ENCODE data around the gene TSC22D2.

The TSC22D2 gene

DNA sequence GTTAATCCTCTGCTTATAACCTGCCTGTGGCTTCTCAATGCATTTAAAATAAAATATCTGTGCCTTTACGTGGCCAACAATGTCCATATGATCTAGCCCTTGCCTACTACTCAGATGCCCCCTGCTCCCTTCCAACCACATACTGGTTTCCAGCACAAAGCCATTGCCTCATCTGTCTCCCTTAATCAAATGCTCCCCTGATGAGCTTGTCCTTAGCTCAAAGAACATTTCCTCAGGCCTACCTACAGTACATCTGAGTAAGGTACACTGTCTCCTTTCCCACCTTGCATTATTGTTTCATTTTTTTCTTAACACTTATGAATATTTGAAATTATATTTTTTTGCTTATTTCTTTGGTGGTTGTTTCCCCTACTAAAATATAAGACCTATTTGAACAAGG is 5.9 kb upstream of the TSC22D2 start:
- H3K4me3 ChIP-seq (ENCODE audit: extremely low read depth, insufficient read depth, low read length, poor library complexity, severe bottlenecking): no peak overlapping the region
- 100% methylated on average over 1 of the region's 1 CpG for WGBS, 2 experiments (ENCODE audit: insufficient coverage in 2 of 2)
- no peaks in the 10 kb centered on the region for H3K9me3 ChIP-seq (ENCODE audit: control insufficient read depth, low read length)
- no peaks in the 10 kb centered on the region for H3K36me3 ChIP-seq (ENCODE audit: control insufficient read depth, insufficient read depth, low read length)
- no peak overlapping the region for H3K27ac ChIP-seq (ENCODE audit: low read depth, low read length, severe bottlenecking)
- H3K4me1 ChIP-seq (ENCODE audit: control insufficient read depth, insufficient read depth, low read length, poor library complexity, severe bottlenecking): peaks cover 3% of the 10 kb centered on the region

DNA sequence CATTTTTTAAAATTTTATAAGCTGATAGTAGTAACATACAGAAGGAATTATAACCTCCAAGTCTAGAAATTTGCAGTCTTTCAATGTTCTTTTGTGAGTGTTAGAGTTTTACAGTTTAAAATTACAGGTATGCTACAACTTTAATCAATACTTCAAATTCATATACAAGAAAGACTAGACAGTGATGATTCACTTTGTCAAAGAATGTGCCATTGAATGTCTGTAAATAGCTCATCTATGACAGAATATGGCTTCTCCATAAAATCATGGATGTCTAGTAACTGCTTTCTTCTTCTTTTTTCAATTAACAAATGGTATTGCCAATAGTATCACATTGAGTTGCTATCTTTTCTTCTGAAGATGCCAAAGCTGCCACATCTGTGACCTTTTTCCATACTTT is 4.1 kb upstream of the TSC22D2 start:
- Histone ChIP-seq H3K36me3 (ENCODE audit: control insufficient read depth, insufficient read depth, low read length) (no peaks in the 10 kb centered on the region), H3K27ac (ENCODE audit: low read depth, low read length, severe bottlenecking) (no peak overlapping the region), H3K4me3 (ENCODE audit: extremely low read depth, insufficient read depth, low read length, poor library complexity, severe bottlenecking) (no peak overlapping the region), H3K4me1 (ENCODE audit: control insufficient read depth, insufficient read depth, low read length, poor library complexity, severe bottlenecking) (peaks cover 3% of the 10 kb centered on the region), H3K9me3 (ENCODE audit: control insufficient read depth, low read length) (no peaks in the 10 kb centered on the region)

DNA sequence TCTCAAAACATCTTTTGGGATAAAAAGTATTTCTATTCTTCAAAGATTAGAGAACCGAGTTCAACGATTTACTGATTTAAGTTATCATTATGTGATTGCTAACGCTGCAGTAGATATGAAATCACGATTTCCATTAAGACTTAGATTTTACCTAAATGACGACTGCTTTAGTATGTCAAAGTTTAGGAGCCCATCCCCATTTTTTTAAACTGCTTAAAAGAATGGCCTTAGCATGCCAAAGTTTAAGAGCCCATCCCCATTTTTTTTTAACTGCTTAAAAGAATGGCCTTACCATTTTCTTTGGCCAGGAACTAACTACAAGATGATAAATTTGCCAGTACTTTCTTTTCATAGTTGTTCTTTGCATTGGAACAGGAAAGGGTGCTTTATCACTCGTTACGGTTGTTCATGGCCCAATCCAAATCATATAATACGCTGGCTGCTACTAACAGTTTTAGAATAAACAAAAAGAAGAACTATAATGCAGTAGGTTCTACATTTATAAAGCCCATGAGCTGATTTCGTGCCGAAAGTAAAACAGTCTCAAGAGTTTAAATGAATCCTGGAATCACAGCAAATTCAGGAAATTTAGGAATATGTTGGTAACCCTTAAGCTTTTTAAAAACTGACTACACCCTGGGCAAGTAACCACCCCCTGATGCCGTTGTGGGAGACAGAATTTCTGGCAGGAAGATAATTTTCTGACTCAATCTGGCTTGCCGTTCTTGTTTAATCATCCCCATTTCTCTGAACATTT is 869 bp upstream of the TSC22D2 start:
- Histone ChIP-seq H3K9me3 (ENCODE audit: control insufficient read depth, low read length) (no peaks in the 10 kb centered on the region), H3K36me3 (ENCODE audit: control insufficient read depth, insufficient read depth, low read length) (peaks cover 17% of the 10 kb centered on the region), H3K4me3 (ENCODE audit: extremely low read depth, insufficient read depth, low read length, poor library complexity, severe bottlenecking) (peak overlapping the region; percentile 95), H3K4me1 (ENCODE audit: control insufficient read depth, insufficient read depth, low read length, poor library complexity, severe bottlenecking) (no peaks in the 10 kb centered on the region), H3K27ac (ENCODE audit: low read depth, low read length, severe bottlenecking) (peak overlapping the region; percentile 98)
- 80 to 83% methylated on average over 4 to 8 of the region's 12 CpGs for WGBS, 2 experiments (ENCODE audit: insufficient coverage in 2 of 2)

DNA sequence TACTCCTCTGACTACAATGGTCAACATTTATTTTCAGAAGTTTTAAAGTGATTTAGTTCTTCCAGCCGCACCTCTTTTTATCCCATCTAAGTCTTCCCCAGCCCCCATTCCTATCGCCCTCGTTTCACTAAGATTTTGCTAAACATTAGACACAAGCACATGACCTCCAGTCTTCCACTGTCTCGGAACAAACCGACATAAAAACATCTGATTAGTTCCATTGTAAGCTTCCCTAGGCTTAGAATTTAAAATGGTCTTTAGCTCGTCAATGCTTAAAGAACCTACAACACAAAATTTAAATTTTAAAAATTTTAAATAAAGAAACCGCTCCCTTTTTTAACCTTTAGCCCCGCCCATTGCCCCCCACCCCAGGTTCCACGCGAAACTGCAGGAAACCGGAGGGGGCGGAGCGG is 284 bp upstream of the TSC22D2 start:
- 1 to 4% methylated on average over 9 of the region's 13 CpGs for WGBS, 2 experiments (ENCODE audit: insufficient coverage in 2 of 2)
- Histone ChIP-seq H3K36me3 (ENCODE audit: control insufficient read depth, insufficient read depth, low read length) (peaks cover 19% of the 10 kb centered on the region), H3K27ac (ENCODE audit: low read depth, low read length, severe bottlenecking) (peak overlapping the region; percentile 98), H3K4me1 (ENCODE audit: control insufficient read depth, insufficient read depth, low read length, poor library complexity, severe bottlenecking) (no peaks in the 10 kb centered on the region), H3K9me3 (ENCODE audit: control insufficient read depth, low read length) (no peaks in the 10 kb centered on the region), H3K4me3 (ENCODE audit: extremely low read depth, insufficient read depth, low read length, poor library complexity, severe bottlenecking) (peak overlapping the region; percentile 95)

DNA sequence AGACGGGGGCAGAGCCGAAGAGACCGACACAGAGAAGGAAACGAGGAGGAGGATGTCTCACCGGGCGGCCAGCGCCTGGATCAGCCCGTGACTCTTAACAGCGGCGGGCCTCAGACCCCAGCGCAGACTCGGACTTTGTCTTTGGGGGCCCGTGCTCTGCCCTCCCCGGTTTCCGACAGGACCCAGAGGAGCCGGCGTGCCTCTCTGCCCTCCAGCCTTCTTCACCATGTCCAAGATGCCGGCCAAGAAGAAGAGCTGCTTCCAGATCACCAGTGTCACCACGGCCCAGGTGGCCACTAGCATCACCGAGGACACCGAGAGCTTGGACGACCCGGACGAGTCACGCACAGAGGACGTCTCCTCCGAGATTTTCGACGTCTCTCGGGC is 1.0 kb downstream of the TSC22D2 start:
- Histone ChIP-seq H3K9me3 (ENCODE audit: control insufficient read depth, low read length) (no peaks in the 10 kb centered on the region), H3K4me3 (ENCODE audit: extremely low read depth, insufficient read depth, low read length, poor library complexity, severe bottlenecking) (peak overlapping the region; percentile 95), H3K27ac (ENCODE audit: low read depth, low read length, severe bottlenecking) (peak overlapping the region; percentile 98), H3K4me1 (ENCODE audit: control insufficient read depth, insufficient read depth, low read length, poor library complexity, severe bottlenecking) (no peaks in the 10 kb centered on the region), H3K36me3 (ENCODE audit: control insufficient read depth, insufficient read depth, low read length) (peaks cover 21% of the 10 kb centered on the region)
- WGBS, 2 experiments (ENCODE audit: insufficient coverage in 2 of 2): 0% methylated on average over 28 to 30 of the region's 30 CpGs

DNA sequence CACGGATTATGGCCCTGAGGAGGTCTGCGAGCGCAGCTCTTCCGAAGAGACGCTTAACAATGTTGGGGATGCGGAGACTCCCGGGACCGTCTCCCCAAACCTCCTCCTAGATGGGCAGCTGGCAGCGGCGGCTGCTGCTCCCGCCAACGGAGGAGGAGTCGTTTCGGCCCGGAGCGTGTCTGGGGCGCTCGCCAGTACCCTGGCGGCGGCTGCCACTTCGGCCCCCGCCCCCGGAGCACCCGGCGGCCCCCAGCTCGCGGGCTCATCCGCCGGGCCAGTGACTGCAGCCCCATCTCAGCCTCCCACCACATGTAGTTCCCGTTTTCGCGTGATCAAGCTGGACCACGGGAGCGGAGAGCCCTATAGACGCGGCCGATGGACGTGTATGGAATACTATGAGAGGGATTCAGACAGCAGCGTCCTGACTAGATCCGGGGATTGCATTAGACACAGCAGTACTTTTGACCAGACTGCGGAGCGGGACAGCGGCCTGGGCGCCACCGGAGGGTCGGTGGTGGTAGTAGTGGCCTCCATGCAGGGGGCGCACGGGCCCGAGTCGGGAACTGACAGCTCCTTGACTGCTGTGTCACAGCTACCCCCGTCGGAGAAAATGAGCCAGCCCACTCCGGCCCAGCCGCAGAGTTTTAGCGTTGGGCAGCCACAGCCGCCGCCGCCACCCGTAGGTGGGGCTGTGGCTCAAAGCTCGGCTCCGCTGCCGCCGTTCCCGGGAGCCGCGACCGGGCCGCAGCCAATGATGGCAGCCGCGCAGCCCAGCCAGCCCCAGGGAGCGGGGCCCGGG is 1.6 kb downstream of the TSC22D2 start:
- H3K27ac ChIP-seq (ENCODE audit: low read depth, low read length, severe bottlenecking): peak overlapping the region; percentile 98
- H3K4me1 ChIP-seq (ENCODE audit: control insufficient read depth, insufficient read depth, low read length, poor library complexity, severe bottlenecking): no peaks in the 10 kb centered on the region
- peaks cover 21% of the 10 kb centered on the region for H3K36me3 ChIP-seq (ENCODE audit: control insufficient read depth, insufficient read depth, low read length)
- WGBS, 2 experiments (ENCODE audit: insufficient coverage in 2 of 2): 0% methylated on average over 59 to 60 of the region's 72 CpGs
- H3K9me3 ChIP-seq (ENCODE audit: control insufficient read depth, low read length): no peaks in the 10 kb centered on the region
- H3K4me3 ChIP-seq (ENCODE audit: extremely low read depth, insufficient read depth, low read length, poor library complexity, severe bottlenecking): peak overlapping the region; percentile 95

DNA sequence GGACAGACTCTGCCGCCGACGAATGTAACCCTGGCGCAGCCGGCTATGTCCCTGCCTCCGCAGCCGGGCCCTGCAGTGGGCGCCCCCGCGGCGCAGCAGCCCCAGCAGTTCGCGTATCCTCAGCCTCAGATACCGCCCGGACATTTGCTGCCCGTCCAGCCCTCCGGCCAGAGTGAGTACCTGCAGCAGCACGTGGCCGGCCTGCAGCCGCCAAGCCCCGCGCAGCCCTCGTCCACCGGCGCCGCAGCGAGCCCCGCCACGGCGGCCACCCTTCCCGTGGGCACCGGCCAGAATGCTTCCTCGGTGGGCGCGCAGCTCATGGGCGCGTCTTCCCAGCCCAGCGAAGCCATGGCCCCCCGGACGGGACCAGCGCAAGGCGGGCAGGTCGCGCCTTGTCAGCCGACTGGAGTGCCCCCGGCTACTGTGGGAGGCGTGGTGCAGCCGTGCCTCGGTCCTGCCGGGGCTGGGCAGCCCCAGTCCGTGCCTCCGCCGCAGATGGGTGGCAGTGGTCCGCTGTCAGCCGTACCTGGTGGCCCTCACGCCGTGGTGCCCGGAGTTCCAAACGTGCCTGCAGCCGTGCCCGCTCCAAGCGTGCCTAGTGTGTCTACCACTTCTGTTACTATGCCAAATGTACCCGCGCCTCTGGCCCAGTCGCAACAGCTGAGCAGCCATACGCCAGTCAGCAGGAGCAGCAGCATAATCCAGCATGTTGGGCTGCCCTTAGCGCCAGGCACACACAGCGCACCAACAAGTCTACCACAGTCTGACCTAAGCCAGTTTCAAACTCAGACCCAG is 2.4 kb downstream of the TSC22D2 start:
- Histone ChIP-seq H3K36me3 (ENCODE audit: control insufficient read depth, insufficient read depth, low read length) (peaks cover 24% of the 10 kb centered on the region), H3K9me3 (ENCODE audit: control insufficient read depth, low read length) (no peaks in the 10 kb centered on the region), H3K4me3 (ENCODE audit: extremely low read depth, insufficient read depth, low read length, poor library complexity, severe bottlenecking) (peak overlapping the region; percentile 95), H3K4me1 (ENCODE audit: control insufficient read depth, insufficient read depth, low read length, poor library complexity, severe bottlenecking) (peaks cover under 1% of the 10 kb centered on the region), H3K27ac (ENCODE audit: low read depth, low read length, severe bottlenecking) (peak overlapping the region; percentile 48)
- WGBS, 2 experiments (ENCODE audit: insufficient coverage in 2 of 2): 0 to 1% methylated on average over 48 to 59 of the region's 68 CpGs

DNA sequence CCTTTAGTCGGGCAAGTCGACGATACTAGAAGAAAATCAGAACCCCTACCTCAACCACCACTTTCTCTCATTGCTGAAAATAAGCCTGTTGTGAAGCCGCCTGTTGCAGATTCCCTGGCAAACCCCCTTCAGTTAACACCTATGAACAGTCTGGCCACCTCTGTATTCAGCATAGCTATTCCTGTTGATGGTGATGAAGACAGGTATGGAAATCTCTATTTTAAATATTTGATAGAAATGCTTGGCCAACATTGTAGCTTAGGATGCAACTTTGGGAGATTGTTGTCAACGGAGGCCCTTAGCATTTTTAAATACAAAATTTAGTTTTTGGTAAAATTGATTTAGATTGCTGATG is 3.0 kb downstream of the TSC22D2 start:
- H3K27ac ChIP-seq (ENCODE audit: low read depth, low read length, severe bottlenecking): no peak overlapping the region
- H3K4me1 ChIP-seq (ENCODE audit: control insufficient read depth, insufficient read depth, low read length, poor library complexity, severe bottlenecking): peaks cover 3% of the 10 kb centered on the region
- H3K9me3 ChIP-seq (ENCODE audit: control insufficient read depth, low read length): no peaks in the 10 kb centered on the region
- WGBS, 2 experiments (ENCODE audit: insufficient coverage in 2 of 2): 0 to 3% methylated on average over 3 to 4 of the region's 5 CpGs
- H3K36me3 ChIP-seq (ENCODE audit: control insufficient read depth, insufficient read depth, low read length): peaks cover 29% of the 10 kb centered on the region
- peak overlapping the region; percentile 95 for H3K4me3 ChIP-seq (ENCODE audit: extremely low read depth, insufficient read depth, low read length, poor library complexity, severe bottlenecking)

DNA sequence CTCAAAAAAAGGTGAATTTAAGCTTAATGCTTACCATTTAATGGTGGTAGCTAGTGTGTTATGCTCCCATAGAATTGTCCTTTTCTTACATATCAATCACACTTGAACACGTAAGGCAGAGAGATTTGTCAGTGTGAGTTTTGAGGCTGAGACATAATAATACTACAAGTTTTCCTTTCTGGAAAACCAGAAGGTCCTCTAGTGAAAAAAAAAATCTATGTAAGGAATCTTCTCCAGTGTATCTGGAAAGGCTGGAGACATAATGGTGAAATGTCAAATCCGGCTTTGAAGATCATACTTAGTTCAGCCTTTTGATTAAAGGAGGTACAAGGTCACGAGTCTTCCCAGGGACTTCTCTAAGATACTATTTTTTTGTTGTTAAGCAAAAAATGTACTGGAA is 3.4 kb downstream of the TSC22D2 start:
- Histone ChIP-seq H3K27ac (ENCODE audit: low read depth, low read length, severe bottlenecking) (no peak overlapping the region), H3K4me3 (ENCODE audit: extremely low read depth, insufficient read depth, low read length, poor library complexity, severe bottlenecking) (peak overlapping the region; percentile 95), H3K9me3 (ENCODE audit: control insufficient read depth, low read length) (no peaks in the 10 kb centered on the region), H3K36me3 (ENCODE audit: control insufficient read depth, insufficient read depth, low read length) (peaks cover 29% of the 10 kb centered on the region), H3K4me1 (ENCODE audit: control insufficient read depth, insufficient read depth, low read length, poor library complexity, severe bottlenecking) (peaks cover 3% of the 10 kb centered on the region)
- WGBS, 2 experiments (ENCODE audit: insufficient coverage in 2 of 2): 20 to 25% methylated on average over 1 of the region's 3 CpGs

DNA sequence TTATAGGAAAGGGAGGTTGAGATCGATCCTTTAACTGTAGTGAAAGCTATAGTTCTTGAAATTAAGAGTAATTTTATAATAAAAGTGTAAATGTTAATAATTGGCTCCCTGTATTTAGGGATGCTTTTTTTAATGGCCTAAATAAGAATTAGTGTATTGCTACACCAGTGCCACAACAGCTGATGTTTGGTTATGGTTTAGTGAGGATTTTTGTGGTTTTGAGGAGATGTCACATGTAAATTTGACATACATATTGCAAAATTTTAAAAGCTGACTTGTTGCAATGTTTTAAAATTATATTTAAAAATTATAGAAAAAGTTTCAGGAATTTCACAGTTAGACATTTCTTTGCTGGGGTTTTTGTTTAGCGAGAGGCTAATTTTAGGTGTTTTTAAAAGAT is 3.9 kb downstream of the TSC22D2 start:
- H3K27ac ChIP-seq (ENCODE audit: low read depth, low read length, severe bottlenecking): no peak overlapping the region
- peaks cover 3% of the 10 kb centered on the region for H3K4me1 ChIP-seq (ENCODE audit: control insufficient read depth, insufficient read depth, low read length, poor library complexity, severe bottlenecking)
- H3K36me3 ChIP-seq (ENCODE audit: control insufficient read depth, insufficient read depth, low read length): peaks cover 29% of the 10 kb centered on the region
- no peaks in the 10 kb centered on the region for H3K9me3 ChIP-seq (ENCODE audit: control insufficient read depth, low read length)
- peak overlapping the region; percentile 95 for H3K4me3 ChIP-seq (ENCODE audit: extremely low read depth, insufficient read depth, low read length, poor library complexity, severe bottlenecking)
- no CpG with 5 or more reads among the region's 2 CpGs for WGBS, 2 experiments (ENCODE audit: insufficient coverage in 2 of 2)

All from mesodermal cell (in vitro differentiated cells).